ENCODE measurements around the gene FGD6.
"Not testable (repeated sequence)": the region's sequence is repeated elsewhere in the genome, so short reads cannot be mapped to it uniquely, and the experiment has no call there.

Gene FGD6

GRCh38 chr12:95204141-95204866 lies 13.0 kb downstream of the FGD6 start:
- no peak for DNase-seq

- no peak for DNase-seq
Measured at GRCh38 chr12:95203487-95204030, 13.7 kb downstream of the FGD6 start.

GRCh38 chr12:95202691-95203486 lies 14.4 kb downstream of the FGD6 start:
- DNase-seq = no peak

GRCh38 chr12:95201056-95201670 lies 16.1 kb downstream of the FGD6 start:
- no peak for DNase-seq

- no peak for DNase-seq
Measured at GRCh38 chr12:95200128-95200894, 17.0 kb downstream of the FGD6 start.

- DNase-seq = no peak
Measured at GRCh38 chr12:95198914-95199313, 18.4 kb downstream of the FGD6 start.

- no peak for DNase-seq
Measured at GRCh38 chr12:95197636-95198035, 19.6 kb downstream of the FGD6 start.

- DNase-seq = not testable (repeated sequence)
Measured at GRCh38 chr12:95196875-95197569, 20.2 kb downstream of the FGD6 start.

- DNase-seq = no peak
Measured at GRCh38 chr12:95195122-95195521, 22.1 kb downstream of the FGD6 start.

- no peak for DNase-seq
Measured at GRCh38 chr12:95193139-95193538, 24.1 kb downstream of the FGD6 start.

GRCh38 chr12:95192271-95192670 lies 25.0 kb downstream of the FGD6 start:
- DNase-seq = no peak

- no peak for DNase-seq
Measured at GRCh38 chr12:95191060-95191696, 26.1 kb downstream of the FGD6 start.

GRCh38 chr12:95187865-95188415 lies 29.3 kb downstream of the FGD6 start:
- no peak for DNase-seq

GRCh38 chr12:95185854-95186253 lies 31.4 kb downstream of the FGD6 start:
- no peak for DNase-seq

GRCh38 chr12:95185072-95185471 lies 32.2 kb downstream of the FGD6 start:
- DNase-seq = no peak

GRCh38 chr12:95184121-95184520 lies 33.1 kb downstream of the FGD6 start:
- no peak for DNase-seq

GRCh38 chr12:95182868-95183415 lies 34.3 kb downstream of the FGD6 start:
- DNase-seq = no peak

GRCh38 chr12:95181103-95181502 lies 36.2 kb downstream of the FGD6 start:
- DNase-seq = no peak

- DNase-seq = no peak
Measured at GRCh38 chr12:95179011-95179410, 38.3 kb downstream of the FGD6 start.

GRCh38 chr12:95178136-95178535 lies 39.1 kb downstream of the FGD6 start:
- DNase-seq = no peak

GRCh38 chr12:95177201-95177768 lies 40.0 kb downstream of the FGD6 start:
- no peak for DNase-seq

Measured in CD4-positive, alpha-beta T cell treated with Interleukin-10 for 1 hour (primary cell).